T47D (cell line): Measurements from ENCODE around the gene ANKRD11.
"Not testable (repeated sequence)": the region's sequence is repeated elsewhere in the genome, so short reads cannot be mapped to it uniquely, and the experiment has no call there.

ENCODE experiments used
- DNase-seq, 2 experiments: peaks; one replicate each; pipeline versions ENCODE4 v3.0.0 to v3.0.0-alpha.2; 2011 to 2012; ENCODE audit warnings: low read depth in 1 of 2, low spot score in 1 of 2
- JUND ChIP-seq: IDR thresholded peaks from 2 replicates; pipeline ENCODE4 v1.6.1; 2012; ENCODE audit warnings: low read depth
- in situ Hi-C: cut with HindIII; loops from 2 replicates; pipeline ENCODE4 v1.10.0; 2016; ENCODE audit warnings: low sequenced_read_pairs, low pct_unique_long_range_greater_than_20kb

ANKRD11 gene

GRCh38 chr16:89388536-89388935 is 101.8 kb downstream of the ANKRD11 start:
- in situ Hi-C loops: no loop called here
- no peak for DNase-seq
- TF ChIP-seq JUND: no peak

- no peak for TF ChIP-seq JUND
- DNase-seq: no peak
- in situ Hi-C loops: no loop called here
These were observed 103.8 kb downstream of the ANKRD11 start for GRCh38 chr16:89386306-89387185.

- no peak for DNase-seq
- in situ Hi-C loops: no loop called here
- no peak for TF ChIP-seq JUND
These were observed 104.6 kb downstream of the ANKRD11 start for GRCh38 chr16:89385712-89386111.

GRCh38 chr16:89384282-89384681 is 106.1 kb downstream of the ANKRD11 start:
- in situ Hi-C loops: no loop called here
- TF ChIP-seq JUND: no peak
- DNase-seq: no peak

GRCh38 chr16:89383095-89384003 is 107.0 kb downstream of the ANKRD11 start:
- DNase-seq: peak; percentile 91 to 96
- in situ Hi-C loops: no loop called here
- TF ChIP-seq JUND: no peak

GRCh38 chr16:89382555-89382954 is 107.8 kb downstream of the ANKRD11 start:
- DNase-seq, in situ Hi-C loops: not testable (repeated sequence)

GRCh38 chr16:89381788-89382187 is 108.6 kb downstream of the ANKRD11 start:
- TF ChIP-seq JUND: no peak

GRCh38 chr16:89380681-89381080 is 109.7 kb downstream of the ANKRD11 start:
- no peak for DNase-seq
- in situ Hi-C loops: no loop called here
- TF ChIP-seq JUND: no peak

More at GRCh38 chr16:89381788-89382187, 108.6 kb downstream of the ANKRD11 start:
- in situ Hi-C loops: no loop called here
- no peak for DNase-seq

GRCh38 chr16:89378947-89379771 is 111.2 kb downstream of the ANKRD11 start:
- TF ChIP-seq JUND: no peak
- DNase-seq: no peak
- in situ Hi-C loops: no loop called here

GRCh38 chr16:89377453-89377848 is 112.9 kb downstream of the ANKRD11 start:
- in situ Hi-C loops: no loop called here
- no peak for TF ChIP-seq JUND

GRCh38 chr16:89376812-89377452 is 113.4 kb downstream of the ANKRD11 start:
- in situ Hi-C loops: no loop called here
- no peak for DNase-seq

More at GRCh38 chr16:89377453-89377848, 112.9 kb downstream of the ANKRD11 start:
- no peak for DNase-seq

GRCh38 chr16:89375686-89376085 is 114.7 kb downstream of the ANKRD11 start:
- DNase-seq: no peak
- no peak for TF ChIP-seq JUND
- in situ Hi-C loops: no loop called here

More at GRCh38 chr16:89376812-89377452, 113.4 kb downstream of the ANKRD11 start:
- TF ChIP-seq JUND: no peak
